ENCODE results near the gene PXMP2. TPM values are rescaled to one million over a fixed set of nuclear protein-coding genes. Genes with fewer than 3 reads are reported as not detected.

PXMP2 gene
- polyA plus RNA-seq, 2 of the 4 experiments (the other 2 are of a cell fraction), result 18.7 to 21.3 TPM

DNA sequence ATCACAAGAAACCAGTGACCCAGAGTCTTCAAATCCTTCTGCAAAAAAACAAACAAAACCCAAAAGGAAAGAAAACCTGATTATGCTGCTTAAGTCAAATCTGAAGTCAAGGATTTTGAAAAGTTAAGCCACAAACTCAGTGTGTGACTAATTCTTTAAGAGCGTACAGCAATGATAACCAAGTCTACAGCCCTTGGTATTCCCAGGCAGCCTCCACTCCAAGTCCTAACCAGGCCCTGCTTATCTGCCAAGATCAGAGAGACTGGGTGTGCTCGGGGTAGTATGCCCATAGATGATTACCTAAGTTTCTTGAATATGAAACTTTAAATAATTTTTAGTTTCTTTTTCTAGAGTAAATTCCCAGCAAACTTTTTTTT, 36.4 kb downstream of the PXMP2 start:
- ATAC-seq, result no peak
- TF ChIP-seq TP53 (CRISPR knock-in tag; IDR thresholded peaks at IDR 0.05) (no peak), ZFP36 (IDR thresholded peaks at IDR 0.05; ENCODE audit: borderline replicate concordance, partially characterized antibody) (no peak), RAD21 (conservative IDR thresholded peaks at IDR 0.05 in 1 of 2, IDR thresholded peaks at IDR 0.05 in 1 of 2) (no peak), CHD4 (IDR thresholded peaks at IDR 0.05; ENCODE audit: borderline replicate concordance) (no peak), RCOR1 (IDR thresholded peaks at IDR 0.05; ENCODE audit: low read depth, low read length) (no peak), EHF (CRISPR knock-in tag; IDR thresholded peaks at IDR 0.05) (no peak), CHD2 (IDR thresholded peaks at IDR 0.05; ENCODE audit: low read length, partially characterized antibody) (no peak), SREBF2 (IDR thresholded peaks at IDR 0.05) (no peak), FOSL2 (IDR thresholded peaks at IDR 0.05) (no peak), FOSL2 (CRISPR knock-in tag; IDR thresholded peaks at IDR 0.05) (no peak), CBX2 (IDR thresholded peaks at IDR 0.05; ENCODE audit: borderline replicate concordance, low read depth) (no peak), ATOH8 (CRISPR knock-in tag; IDR thresholded peaks at IDR 0.05; ENCODE audit: low read depth) (no peak), FOSB (CRISPR knock-in tag; IDR thresholded peaks at IDR 0.05) (no peak), ZSCAN20 (CRISPR knock-in tag; IDR thresholded peaks at IDR 0.05) (no peak), ZNF302 (CRISPR knock-in tag; IDR thresholded peaks at IDR 0.05) (no peak), NR3C1 (IDR thresholded peaks at IDR 0.05) (no peak)
- TF ChIP-seq, protein P1, sequence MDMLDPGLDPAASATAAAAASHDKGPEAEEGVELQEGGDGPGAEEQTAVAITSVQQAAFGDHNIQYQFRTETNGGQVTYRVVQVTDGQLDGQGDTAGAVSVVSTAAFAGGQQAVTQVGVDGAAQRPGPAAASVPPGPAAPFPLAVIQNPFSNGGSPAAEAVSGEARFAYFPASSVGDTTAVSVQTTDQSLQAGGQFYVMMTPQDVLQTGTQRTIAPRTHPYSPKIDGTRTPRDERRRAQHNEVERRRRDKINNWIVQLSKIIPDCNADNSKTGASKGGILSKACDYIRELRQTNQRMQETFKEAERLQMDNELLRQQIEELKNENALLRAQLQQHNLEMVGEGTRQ (IDR thresholded peaks at IDR 0.05), result no peak
- TF ChIP-seq, protein P2, sequence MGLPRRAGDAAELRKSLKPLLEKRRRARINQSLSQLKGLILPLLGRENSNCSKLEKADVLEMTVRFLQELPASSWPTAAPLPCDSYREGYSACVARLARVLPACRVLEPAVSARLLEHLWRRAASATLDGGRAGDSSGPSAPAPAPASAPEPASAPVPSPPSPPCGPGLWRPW (IDR thresholded peaks at IDR 0.05), result no peak
- no peak for DNase-seq (ENCODE audit: low read depth in 1 of 2, low spot score in 1 of 2)
- Histone ChIP-seq H3K4me3 (no peak overlapping the region), H3K9me3 (no peaks in the 10 kb centered on the region), H3K4me1 (no peaks in the 10 kb centered on the region), H3K4me2 (no peak overlapping the region), H3K27ac (no peak overlapping the region)
- POLR2A ChIA-PET, result no interaction called here
- FAIRE-seq, result no peak
- CTCF ChIA-PET, result interaction anchor here (1.3 kb wide), 1 partner anchor 17 kb away, joined by 3 read pairs; no protein-coding TSS in a partner anchor
- 95% methylated on average over 2 of the region's 2 CpGs for WGBS (ENCODE audit: missing lambda C conversion rate)

GRCh38 chr12:132724506-132725241, 37.3 kb downstream of the PXMP2 start:
- POLR2A ChIA-PET, result no interaction called here
- DNase-seq (ENCODE audit: low read depth in 1 of 2, low spot score in 1 of 2) (no peak), ATAC-seq (no peak; a peak in 1 of 6 replicates), FAIRE-seq (no peak)
- CTCF ChIA-PET, result interaction anchor here (1.3 kb wide), 1 partner anchor 16 kb away, joined by 3 read pairs; no protein-coding TSS in a partner anchor
- no peak overlapping the region for H3K27ac ChIP-seq
- no peak overlapping the region for H3K4me3 ChIP-seq
- H3K4me1 ChIP-seq, result no peaks in the 10 kb centered on the region
- TF ChIP-seq, protein P2 (IDR thresholded peaks at IDR 0.05), result no peak
- TF ChIP-seq BHLHE40 (IDR thresholded peaks at IDR 0.05; ENCODE audit: low read depth, low read length) (no peak), JUNB (IDR thresholded peaks at IDR 0.05) (no peak), TFCP2L1 (CRISPR knock-in tag; IDR thresholded peaks at IDR 0.05) (no peak), CHD4 (IDR thresholded peaks at IDR 0.05; ENCODE audit: borderline replicate concordance) (no peak), ZFP36 (IDR thresholded peaks at IDR 0.05; ENCODE audit: borderline replicate concordance, partially characterized antibody) (no peak), NFE2L2 (conservative IDR thresholded peaks at IDR 0.05; ENCODE audit: low read length) (no peak), SREBF2 (IDR thresholded peaks at IDR 0.05) (no peak), ESRRA (IDR thresholded peaks at IDR 0.05; ENCODE audit: borderline replicate concordance, low read length) (no peak), EHF (CRISPR knock-in tag; IDR thresholded peaks at IDR 0.05) (no peak), FOSB (CRISPR knock-in tag; IDR thresholded peaks at IDR 0.05) (no peak), KDM1A (IDR thresholded peaks at IDR 0.05; ENCODE audit: low read depth) (no peak), ZC3H11A (IDR thresholded peaks at IDR 0.05) (no peak), EP300 (IDR thresholded peaks at IDR 0.05) (no peak)
- TF ChIP-seq, protein P1 (IDR thresholded peaks at IDR 0.05), result no peak
- no peak overlapping the region for H3K4me2 ChIP-seq
- H3K9me3 ChIP-seq, result no peaks in the 10 kb centered on the region
- 88% methylated on average over 28 of the region's 30 CpGs for WGBS (ENCODE audit: missing lambda C conversion rate)
